GM18951 (cell line): Measurements from ENCODE around the gene ELMO1.

Experiments
- POLR2A ChIP-seq: IDR thresholded peaks from 4 replicates; pipeline ENCODE4 v1.6.1; 2011; ENCODE audit warnings: mild to moderate bottlenecking; ENCODE audit not compliant: insufficient read length, insufficient read depth; ENCODE audit errors: extremely low read depth
- in situ Hi-C: fragments of 300-500 bp; cut with MboI; formaldehyde crosslinking; loops from one replicate; pipeline ENCODE4 v1.12.0; 2022; ENCODE audit warnings: low sequenced_read_pairs, mixed read lengths, inconsistent platforms; ENCODE audit not compliant: unreplicated experiment

Gene ELMO1

DNA sequence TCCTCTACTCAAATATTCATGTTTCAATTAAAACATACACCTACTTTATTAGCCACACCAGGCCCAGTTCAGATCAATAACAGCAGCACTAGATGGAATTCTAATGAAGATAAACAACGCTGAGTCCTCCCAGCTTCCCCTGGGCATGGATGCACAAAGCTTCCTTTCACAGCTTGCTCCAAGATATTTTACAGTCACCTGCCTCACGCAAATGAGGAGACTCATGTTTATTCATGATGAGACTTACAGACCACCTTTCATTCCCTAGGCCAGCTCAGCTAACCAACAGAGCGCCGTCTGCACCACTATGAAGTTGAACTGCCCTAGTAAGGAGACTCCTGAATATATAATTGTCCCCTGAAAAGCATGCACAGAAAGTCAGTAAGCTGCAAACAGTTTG, 441.4 kb downstream of the ELMO1 start:
- in situ Hi-C loops, result no loop called here
- TF ChIP-seq POLR2A, result no peak

DNA sequence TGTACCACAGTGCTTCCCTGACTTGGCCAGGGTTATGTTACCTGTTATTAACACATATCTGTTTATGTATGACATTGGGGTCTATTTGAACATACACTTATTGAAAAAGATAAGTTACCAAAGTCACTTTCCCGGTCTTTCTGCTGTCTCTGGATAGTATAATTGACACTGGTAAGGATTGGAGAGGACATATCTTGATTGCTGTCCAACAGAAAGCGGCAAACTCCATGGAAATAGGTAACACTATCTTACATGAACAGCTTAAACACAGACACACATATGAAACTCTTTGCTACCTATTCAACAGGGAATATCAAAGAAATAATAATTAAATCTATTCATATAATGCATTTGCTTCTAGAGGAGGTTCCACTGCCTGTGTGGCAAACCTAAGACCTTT, 441.9 kb downstream of the ELMO1 start:
- in situ Hi-C loops, result no loop called here
- TF ChIP-seq POLR2A, result no peak

DNA sequence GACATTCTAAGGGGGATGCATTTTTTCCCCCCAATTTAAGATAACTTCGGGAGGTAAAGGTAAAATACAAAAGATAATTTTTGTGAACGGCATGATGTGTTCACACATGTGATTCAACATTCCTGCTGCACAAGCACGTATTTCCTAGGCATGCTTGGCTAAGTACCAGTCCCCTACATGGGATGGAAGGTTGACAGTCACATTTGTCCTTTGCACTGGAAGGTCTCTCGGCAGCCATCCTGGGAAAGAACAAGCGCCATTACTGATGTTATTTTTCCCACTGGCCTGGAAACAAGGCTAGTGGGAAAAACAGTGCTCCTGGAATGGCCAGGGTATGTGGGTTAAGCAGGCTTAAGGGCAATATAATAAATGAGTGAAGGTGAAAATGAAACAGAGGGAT, 448.2 kb downstream of the ELMO1 start:
- in situ Hi-C loops, result no loop called here

DNA sequence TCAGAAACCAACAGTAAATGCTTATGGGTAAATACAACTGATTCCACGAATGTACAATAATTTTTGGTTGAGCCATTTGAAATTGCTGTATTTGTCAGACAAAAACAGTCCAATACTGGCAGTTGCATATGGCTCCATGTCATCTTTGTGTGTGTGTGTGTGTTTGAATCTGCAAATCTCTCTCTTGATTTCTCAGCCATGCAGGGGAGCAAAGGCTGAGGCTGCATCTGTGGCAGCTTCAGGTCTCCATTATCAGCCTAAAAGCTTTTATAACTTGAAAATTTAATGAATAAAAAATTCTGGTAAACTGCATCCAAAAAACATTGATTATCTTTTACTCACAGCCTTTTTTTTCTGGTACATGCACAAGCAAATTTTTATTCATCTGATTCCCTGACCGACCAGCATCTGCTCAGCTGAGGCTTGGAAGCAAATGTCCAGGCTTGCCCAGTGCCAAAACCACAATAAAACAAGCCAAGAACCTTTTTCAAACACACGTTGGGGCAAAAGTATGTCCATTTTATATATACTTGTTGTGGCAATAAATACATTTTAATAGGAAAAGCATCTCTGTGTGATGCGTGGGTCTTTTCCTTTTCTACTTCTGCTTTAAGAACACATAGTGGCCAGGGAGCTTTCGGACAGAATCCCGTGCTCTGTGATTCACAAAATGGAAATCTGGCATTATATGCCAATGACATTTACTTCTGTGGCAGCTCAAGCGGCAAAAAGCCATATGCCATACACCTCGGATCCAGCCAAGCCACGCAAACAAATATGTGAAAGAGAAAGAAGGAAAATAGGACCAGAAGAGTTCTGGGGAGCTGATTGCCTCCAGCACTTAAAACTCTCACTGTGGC, 448.8 kb downstream of the ELMO1 start:
- in situ Hi-C loops, result loop anchor here (25.0 kb wide), 1 partner anchor 187 kb away; no protein-coding TSS in a partner anchor
- TF ChIP-seq POLR2A, result no peak

More for the DNA sequence above, 448.2 kb downstream of the ELMO1 start:
- no peak for TF ChIP-seq POLR2A

DNA sequence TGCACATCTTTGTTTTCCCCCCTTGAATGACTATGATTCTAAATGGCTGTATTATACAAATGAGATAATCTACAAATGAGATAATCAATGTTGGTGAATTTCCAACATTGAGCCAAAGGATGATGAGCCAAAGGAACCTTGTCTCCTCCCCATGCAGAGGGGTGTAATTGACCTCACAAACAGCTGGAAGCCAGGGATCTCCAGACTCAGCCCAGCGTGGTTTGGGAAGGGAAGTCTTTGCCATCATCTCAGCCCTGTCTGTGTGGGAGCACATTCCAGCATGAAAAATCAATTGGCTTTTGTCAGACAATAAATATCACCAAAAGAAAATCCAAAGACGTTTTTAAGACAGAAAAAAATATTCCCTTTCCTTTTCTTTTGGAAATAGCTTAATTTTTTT, 452.9 kb downstream of the ELMO1 start:
- in situ Hi-C loops, result loop anchor here (25.0 kb wide), 1 partner anchor 192 kb away; no protein-coding TSS in a partner anchor
- no peak for TF ChIP-seq POLR2A

DNA sequence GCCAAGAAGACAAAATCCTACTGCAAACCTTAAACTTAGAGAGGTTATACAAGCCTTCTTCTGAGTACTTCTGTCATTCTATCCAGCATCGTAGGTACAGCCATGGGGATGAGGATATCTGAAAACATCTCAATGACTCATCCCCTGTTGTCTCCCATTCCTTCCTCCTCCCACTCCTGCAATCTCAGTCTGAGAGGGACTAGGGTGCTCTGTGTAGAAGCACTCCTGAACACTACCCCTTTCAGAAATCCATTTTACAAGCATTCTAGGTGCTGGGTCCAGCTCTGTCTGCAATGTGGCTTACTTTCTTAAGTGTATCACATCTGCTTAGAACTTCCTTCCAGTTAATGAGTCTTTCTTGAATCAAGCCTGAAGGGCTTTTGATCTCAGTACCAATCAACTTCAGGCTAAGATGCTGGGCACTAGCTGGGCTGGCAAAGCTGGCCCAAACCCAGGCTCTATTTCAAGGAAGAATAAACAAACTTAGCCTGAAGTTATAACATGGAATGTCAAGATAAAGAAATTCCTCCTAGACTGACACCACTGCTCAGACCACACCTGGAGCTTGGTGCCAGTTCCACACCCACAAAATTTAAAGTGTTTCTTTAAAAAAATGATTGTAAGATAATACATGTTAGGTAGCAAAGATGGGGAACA, 454.1 kb downstream of the ELMO1 start:
- TF ChIP-seq POLR2A, result no peak
- in situ Hi-C loops, result loop anchor here (25.0 kb wide), 1 partner anchor 193 kb away; no protein-coding TSS in a partner anchor

DNA sequence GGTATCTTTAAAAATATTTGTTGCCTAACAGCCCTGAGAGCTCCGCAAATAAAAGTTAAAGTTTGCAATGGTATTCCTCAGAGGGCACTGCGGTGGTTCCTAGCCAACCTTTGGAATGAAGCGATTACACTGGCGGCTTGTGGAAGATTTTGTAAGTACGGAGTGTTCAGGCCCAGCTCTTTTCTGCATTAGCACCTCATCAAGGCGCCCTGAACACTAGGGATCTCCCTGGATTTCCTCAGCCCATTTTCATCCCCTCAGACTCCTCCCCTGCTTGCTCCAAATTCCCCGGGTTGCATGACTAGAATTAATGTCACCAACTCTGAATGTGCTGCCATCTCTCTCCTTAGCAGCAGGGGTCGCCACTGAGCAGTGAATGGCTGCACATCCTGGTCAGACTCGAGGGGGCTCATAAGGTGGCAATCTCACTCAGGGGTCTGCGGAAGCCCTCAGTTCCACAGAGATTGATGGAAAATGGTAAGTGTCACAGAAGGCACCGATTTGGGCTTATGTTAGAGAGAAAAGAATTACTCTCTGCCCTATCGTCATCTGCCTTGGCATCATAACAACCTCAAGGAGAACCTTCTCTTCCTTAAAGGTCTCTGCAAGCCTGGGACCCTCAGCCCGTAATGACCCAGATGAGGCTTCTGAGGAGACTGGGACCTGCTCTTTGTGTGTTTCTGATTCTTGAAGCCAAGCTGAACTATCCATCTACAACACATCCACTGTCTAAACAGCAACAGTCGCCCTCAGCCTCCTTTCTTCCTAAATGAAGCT, 461.5 kb downstream of the ELMO1 start:
- in situ Hi-C loops, result loop anchor here (25.0 kb wide), 1 partner anchor 200 kb away; no protein-coding TSS in a partner anchor
- no peak for TF ChIP-seq POLR2A

DNA sequence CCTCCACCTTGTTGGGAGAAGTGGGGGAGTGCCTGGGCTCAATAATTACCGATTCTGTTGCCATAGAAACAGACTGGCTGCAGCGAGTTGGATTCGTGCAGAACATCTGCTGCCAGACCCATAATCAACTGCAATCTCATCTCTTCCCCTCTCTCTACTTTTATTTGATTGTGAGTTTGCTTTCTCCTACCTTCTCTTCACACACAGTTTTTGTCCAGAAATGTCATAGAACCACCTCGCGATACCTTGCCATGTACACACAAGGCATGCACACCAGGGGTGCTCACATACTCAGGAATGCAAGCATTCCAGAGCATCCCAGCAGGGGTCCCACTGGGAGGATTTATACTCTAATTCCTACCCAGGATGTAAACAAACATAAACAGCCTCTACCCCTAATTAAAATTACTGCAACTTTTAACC, 462.1 kb downstream of the ELMO1 start:
- TF ChIP-seq POLR2A, result no peak
- in situ Hi-C loops, result loop anchor here (25.0 kb wide), 1 partner anchor 201 kb away; no protein-coding TSS in a partner anchor

DNA sequence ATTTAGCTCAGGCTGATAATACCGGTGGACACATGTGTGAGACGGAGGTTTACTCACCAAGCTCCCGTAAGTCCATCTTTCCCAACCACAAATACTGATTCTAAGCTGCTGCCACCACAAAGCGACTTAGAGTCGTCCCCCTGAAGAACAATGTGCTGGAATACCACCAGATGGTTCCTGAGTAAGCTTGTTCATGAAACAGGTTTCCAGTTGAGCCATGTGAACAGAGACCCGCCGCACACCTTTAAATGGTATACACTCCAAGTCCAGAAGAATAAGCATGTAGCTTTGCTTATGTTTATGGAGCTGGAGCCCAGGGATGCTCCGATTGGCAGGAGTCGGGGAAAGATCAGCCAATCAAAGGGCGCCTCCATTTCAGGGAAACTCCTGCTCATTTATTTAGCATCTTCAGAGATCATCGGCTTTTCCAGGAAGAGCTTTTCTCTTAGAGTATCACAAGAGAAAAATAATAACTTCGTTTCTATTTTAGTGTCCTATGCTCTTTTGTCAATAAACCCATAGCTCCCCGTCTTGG, 462.7 kb downstream of the ELMO1 start:
- in situ Hi-C loops, result loop anchor here (25.0 kb wide), 1 partner anchor 201 kb away; no protein-coding TSS in a partner anchor
- no peak for TF ChIP-seq POLR2A

DNA sequence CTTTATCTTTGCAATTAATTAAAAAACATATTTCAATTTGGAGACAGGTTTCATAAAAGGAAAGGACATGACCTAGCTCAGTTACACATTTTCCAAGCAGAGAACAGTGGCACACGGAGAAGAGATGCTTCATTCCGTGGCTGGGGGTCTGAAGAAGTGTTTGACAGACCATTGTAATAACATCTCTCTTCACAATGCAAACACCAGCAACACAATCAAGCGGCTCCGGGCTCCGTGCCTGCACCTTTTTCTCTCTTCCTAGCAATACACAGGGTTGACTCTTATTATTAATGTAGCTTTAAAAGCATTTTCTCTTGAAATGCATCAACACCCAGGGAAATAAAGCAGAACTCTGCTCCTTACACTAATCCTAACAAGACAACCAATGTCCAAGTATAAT, 463.3 kb downstream of the ELMO1 start:
- in situ Hi-C loops, result loop anchor here (25.0 kb wide), 1 partner anchor 202 kb away; no protein-coding TSS in a partner anchor
- TF ChIP-seq POLR2A, result no peak

DNA sequence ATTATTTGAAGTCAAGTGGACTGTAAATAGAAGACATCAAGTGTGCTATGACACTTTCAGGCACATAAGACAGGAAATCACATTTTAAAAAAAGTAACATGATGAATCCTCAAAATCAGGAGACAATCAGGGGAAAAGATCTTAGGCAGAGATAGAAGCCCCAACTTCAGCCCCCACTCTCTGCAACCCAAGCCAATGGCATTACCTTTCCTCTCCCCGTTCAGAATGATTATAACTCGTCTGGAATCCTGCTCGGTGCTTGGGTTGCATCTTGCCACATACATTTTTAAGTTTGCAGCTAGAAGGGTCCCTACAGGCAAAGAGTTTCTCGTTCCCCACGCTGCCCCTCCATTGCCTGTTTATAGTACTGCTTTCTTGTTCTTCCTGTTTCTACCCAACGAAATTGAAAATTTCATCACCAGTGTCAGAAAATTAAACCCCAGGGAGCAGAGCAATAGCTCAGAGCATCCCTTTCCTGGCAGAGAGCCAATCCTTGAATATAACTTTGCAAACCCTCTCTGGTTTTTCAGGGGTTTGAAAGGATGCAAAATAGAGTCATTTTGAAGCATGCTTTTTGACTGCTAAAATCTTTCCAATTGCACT, 463.9 kb downstream of the ELMO1 start:
- in situ Hi-C loops, result loop anchor here (25.0 kb wide), 1 partner anchor 202 kb away; no protein-coding TSS in a partner anchor
- no peak for TF ChIP-seq POLR2A

DNA sequence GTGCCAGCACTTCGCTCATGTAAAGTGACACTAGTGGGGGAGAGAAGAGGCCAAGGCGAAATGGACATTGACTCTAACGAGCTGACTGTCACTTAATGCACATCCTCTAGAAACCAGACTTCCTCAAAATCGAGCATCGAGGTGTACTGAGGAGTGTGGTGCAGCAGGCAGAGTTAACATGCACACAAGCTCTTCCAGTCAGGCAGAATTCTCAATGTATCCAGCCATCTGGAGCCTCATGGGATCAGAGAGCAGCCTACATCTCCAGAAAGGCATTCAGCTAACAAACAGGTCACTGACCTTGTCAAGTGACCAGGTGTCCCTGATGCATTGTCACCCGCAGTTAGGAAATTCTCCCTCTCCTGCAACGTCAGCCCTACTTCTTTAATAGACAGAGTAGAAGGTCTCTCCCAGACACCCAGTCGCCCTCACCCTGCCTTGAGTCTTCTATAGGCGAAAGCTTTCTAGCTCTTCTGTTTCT, 464.6 kb downstream of the ELMO1 start:
- in situ Hi-C loops, result loop anchor here (25.0 kb wide), 1 partner anchor 203 kb away; no protein-coding TSS in a partner anchor
- TF ChIP-seq POLR2A, result no peak
